HUES64 (cell line): ENCODE results near the gene SYT2.
"Not testable (repeated sequence)": the region's sequence is repeated elsewhere in the genome, so short reads cannot be mapped to it uniquely, and the experiment has no call there.

Experiments
- H3K27ac ChIP-seq: 2 replicates; pipeline ENCODE4 v1.7.0; 2013; ENCODE audit warnings: low read depth, low read length, inconsistent platforms
- H3K27me3 ChIP-seq: 2 replicates; pipeline ENCODE4 v1.6.1; 2013; ENCODE audit warnings: mild to moderate bottlenecking, low read length; ENCODE audit not compliant: insufficient read depth
- H3K36me3 ChIP-seq: 2 replicates; pipeline ENCODE4 v1.6.1; 2013; ENCODE audit warnings: mild to moderate bottlenecking, low read length; ENCODE audit not compliant: insufficient read depth
- H3K4me1 ChIP-seq: 2 replicates; pipeline ENCODE4 v1.6.1; 2013; ENCODE audit warnings: mild to moderate bottlenecking, low read length, moderate library complexity; ENCODE audit not compliant: insufficient read depth
- H3K4me3 ChIP-seq: 2 replicates; pipeline ENCODE4 v1.5.1; 2013; ENCODE audit warnings: mild to moderate bottlenecking, low read length, moderate library complexity
- H3K9ac ChIP-seq: 2 replicates; pipeline ENCODE4 v1.6.1; 2013; ENCODE audit warnings: mild to moderate bottlenecking, low read depth, low read length
- H3K9me3 ChIP-seq: 2 replicates; pipeline ENCODE4 v1.6.1; 2013; ENCODE audit warnings: low read depth, low read length; ENCODE audit not compliant: insufficient read depth
- WGBS: fragments of 150-250, 120-280 bp; methylation state at CpG from one replicate; pipeline ENCODE4 v1.1.7; 2013; ENCODE audit warnings: missing lambda C conversion rate; 5-methylcytosine and 5-hydroxymethylcytosine counted together

The SYT2 gene

GRCh38 chr1:202588503-202589189 lies 121.6 kb downstream of the SYT2 start:
- no peak overlapping the region for H3K9ac ChIP-seq
- peak overlapping the region; percentile 27; the same call in 1 of the 2 replicates for H3K27ac ChIP-seq
- WGBS = 91% methylated on average over 4 of the region's 4 CpGs

DNA sequence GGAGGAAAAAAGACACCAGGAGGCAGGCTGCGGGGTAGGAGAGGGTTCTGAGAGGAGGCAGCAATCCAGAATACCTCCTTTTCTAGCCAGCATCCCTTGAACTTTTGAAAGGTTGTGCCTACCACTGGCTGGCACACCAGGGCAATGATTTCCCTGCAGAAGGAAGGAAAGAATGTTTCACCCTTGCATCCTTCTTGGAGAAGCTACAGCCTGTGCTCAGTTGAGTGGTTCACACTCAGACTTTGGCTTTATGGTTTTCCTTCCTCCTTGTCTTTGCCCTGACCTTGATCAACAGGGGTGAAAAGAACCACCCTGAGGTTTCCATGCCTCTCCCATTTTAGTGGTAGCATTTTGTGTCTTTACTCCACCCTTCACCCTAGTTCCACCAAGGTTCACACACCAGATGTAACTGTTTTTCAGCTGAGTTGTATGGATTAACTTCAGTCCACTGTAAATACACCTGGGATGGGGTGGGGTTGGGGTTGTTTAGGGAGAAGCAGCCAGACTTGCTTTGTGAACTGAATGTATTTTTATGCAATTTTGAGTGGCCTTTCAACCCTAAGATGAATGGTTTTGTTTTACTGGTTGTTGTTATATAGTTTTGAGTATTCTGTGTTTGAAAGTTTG lies 122.3 kb downstream of the SYT2 start:
- Histone ChIP-seq H3K9ac (no peak overlapping the region), H3K27ac (no peak overlapping the region), H3K4me3 (no peak overlapping the region), H3K36me3 (no peaks in the 10 kb centered on the region), H3K9me3 (no peaks in the 10 kb centered on the region), H3K27me3 (no peaks in the 10 kb centered on the region), H3K4me1 (peaks cover 23% of the 10 kb centered on the region; the same call in 1 of the 2 replicates)
- 0% methylated on average over 1 of the region's 1 CpG for WGBS

More at GRCh38 chr1:202588503-202589189, 121.6 kb downstream of the SYT2 start:
- peaks cover 23% of the 10 kb centered on the region; the same call in 1 of the 2 replicates for H3K4me1 ChIP-seq
- H3K9me3 ChIP-seq = no peaks in the 10 kb centered on the region
- no peaks in the 10 kb centered on the region for H3K36me3 ChIP-seq
- no peaks in the 10 kb centered on the region for H3K27me3 ChIP-seq
- no peak overlapping the region for H3K4me3 ChIP-seq

DNA sequence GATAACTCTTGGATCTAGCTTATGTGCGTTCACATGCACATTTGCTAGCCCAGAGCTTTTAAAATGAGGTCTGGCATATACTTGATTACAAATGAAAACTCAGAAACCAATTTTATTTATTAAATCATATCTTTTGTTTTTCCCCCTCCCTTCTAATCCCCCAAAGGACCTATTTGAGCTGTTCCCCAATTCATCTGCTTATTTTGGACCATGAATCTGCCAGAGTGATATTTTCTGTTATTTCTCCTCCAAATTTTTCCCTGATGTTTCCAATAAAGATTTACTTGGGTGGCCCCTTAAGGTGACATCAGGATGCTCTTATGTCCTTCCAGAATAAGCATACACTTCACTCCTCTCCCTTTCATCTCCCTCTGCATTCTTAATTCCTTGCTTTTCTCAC lies 123.4 kb downstream of the SYT2 start:
- Histone ChIP-seq H3K9ac (no peak overlapping the region), H3K27me3 (no peaks in the 10 kb centered on the region), H3K4me1 (peaks cover 23% of the 10 kb centered on the region; the same call in 1 of the 2 replicates), H3K36me3 (no peaks in the 10 kb centered on the region), H3K27ac (no peak overlapping the region), H3K9me3 (no peaks in the 10 kb centered on the region), H3K4me3 (no peak overlapping the region)
- WGBS = 94% methylated on average over 1 of the region's 1 CpG

DNA sequence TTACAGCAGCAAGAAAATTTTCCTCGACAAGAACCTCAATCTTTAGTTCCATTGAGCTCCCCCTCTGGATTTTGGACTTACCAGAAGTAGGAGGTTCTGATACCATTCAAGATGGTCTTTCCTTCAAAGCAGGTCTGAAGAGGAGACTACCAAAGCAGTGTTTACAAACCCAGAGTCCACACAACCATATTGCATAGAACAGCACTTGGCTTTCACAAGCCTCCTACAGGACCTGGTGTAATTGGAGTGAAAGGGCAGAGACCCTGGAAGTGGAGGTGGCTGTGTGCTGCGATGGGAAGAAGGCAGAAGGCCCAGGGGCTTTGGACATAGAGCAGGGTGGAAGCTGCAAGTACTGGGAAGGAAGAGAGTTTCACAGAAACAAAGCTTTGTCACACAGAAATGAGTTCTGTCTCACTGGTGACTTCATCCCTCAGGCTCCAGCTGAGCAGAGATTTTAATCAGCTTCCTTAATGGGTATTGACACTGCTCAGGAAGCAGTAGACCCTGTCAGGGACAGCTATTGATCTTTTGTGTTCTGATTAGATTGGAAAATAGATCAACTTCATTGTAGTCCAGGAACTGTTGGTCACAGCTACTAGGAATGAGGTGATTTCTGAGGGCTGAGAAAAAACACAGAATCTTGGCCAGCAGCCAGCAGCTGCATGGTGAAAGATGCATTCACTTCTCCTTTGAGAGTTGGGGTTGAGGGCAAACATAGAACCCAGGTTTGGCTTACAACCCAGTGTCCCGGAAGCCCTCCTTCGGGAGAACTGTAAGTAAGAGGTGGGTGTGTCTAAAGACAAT lies 124.0 kb downstream of the SYT2 start:
- 87% methylated on average over 4 of the region's 4 CpGs for WGBS
- H3K36me3 ChIP-seq = no peaks in the 10 kb centered on the region
- H3K9me3 ChIP-seq = no peaks in the 10 kb centered on the region
- no peak overlapping the region for H3K9ac ChIP-seq
- peaks cover 23% of the 10 kb centered on the region; the same call in 1 of the 2 replicates for H3K4me1 ChIP-seq
- H3K27me3 ChIP-seq = no peaks in the 10 kb centered on the region
- peak overlapping the region; percentile 42; the same call in 1 of the 2 replicates for H3K27ac ChIP-seq
- H3K4me3 ChIP-seq = no peak overlapping the region

GRCh38 chr1:202585590-202585933 lies 124.7 kb downstream of the SYT2 start:
- Histone ChIP-seq H3K4me1 (peaks cover 23% of the 10 kb centered on the region; the same call in 1 of the 2 replicates), H3K9me3 (no peaks in the 10 kb centered on the region), H3K4me3 (no peak overlapping the region), H3K9ac (no peak overlapping the region), H3K36me3 (peaks cover 3% of the 10 kb centered on the region; the same call in 1 of the 2 replicates), H3K27me3 (no peaks in the 10 kb centered on the region), H3K27ac (no peak overlapping the region)

- H3K4me1 ChIP-seq = peaks cover 26% of the 10 kb centered on the region; the same call in 1 of the 2 replicates
Measured at GRCh38 chr1:202584707-202585589, 125.3 kb downstream of the SYT2 start.

DNA sequence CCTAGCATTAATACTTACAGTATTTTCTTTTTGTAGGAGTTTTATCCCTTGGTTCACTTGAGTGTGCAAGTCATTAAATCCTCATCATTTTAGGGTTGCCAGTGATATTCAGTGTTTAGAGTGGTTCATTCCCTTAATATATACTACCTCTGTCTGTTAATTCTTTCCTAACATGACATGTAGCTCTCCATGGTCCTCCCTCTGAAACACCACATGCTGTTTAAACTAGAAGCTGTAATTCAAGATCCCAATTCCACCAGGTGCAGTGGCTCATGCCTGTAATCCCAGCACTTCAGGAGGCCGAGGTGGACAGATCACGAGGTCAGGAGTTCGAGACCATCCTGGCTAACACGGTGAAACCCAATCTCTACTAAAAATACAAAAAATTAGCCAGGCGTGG lies 127.9 kb downstream of the SYT2 start:
- H3K4me3 ChIP-seq, H3K27ac ChIP-seq, H3K9me3 ChIP-seq, H3K36me3 ChIP-seq, H3K9ac ChIP-seq, H3K27me3 ChIP-seq: not testable (repeated sequence)
- H3K4me1 ChIP-seq = peaks cover 40% of the 10 kb centered on the region
- WGBS = 92% methylated on average over 5 of the region's 5 CpGs

More at GRCh38 chr1:202584707-202585589, 125.3 kb downstream of the SYT2 start:
- 92% methylated on average over 8 of the region's 8 CpGs for WGBS
- Histone ChIP-seq H3K27ac (no peak overlapping the region), H3K9me3 (no peaks in the 10 kb centered on the region), H3K36me3 (peaks cover 3% of the 10 kb centered on the region; the same call in 1 of the 2 replicates), H3K9ac (no peak overlapping the region), H3K27me3 (no peaks in the 10 kb centered on the region), H3K4me3 (no peak overlapping the region)

GRCh38 chr1:202580619-202581018 lies 129.6 kb downstream of the SYT2 start:
- Histone ChIP-seq H3K36me3 (peaks cover 3% of the 10 kb centered on the region; the same call in 1 of the 2 replicates), H3K4me1 (peaks cover 48% of the 10 kb centered on the region), H3K9me3 (no peaks in the 10 kb centered on the region), H3K27ac (no peak overlapping the region), H3K27me3 (no peaks in the 10 kb centered on the region), H3K9ac (no peak overlapping the region), H3K4me3 (no peak overlapping the region)
- WGBS = 95% methylated on average over 1 of the region's 1 CpG

GRCh38 chr1:202579806-202580205 lies 130.4 kb downstream of the SYT2 start:
- 86% methylated on average over 2 of the region's 2 CpGs for WGBS
- Histone ChIP-seq H3K36me3 (peaks cover 3% of the 10 kb centered on the region; the same call in 1 of the 2 replicates), H3K9ac (no peak overlapping the region), H3K27me3 (no peaks in the 10 kb centered on the region), H3K9me3 (no peaks in the 10 kb centered on the region), H3K4me3 (no peak overlapping the region), H3K27ac (no peak overlapping the region), H3K4me1 (peaks cover 48% of the 10 kb centered on the region)

DNA sequence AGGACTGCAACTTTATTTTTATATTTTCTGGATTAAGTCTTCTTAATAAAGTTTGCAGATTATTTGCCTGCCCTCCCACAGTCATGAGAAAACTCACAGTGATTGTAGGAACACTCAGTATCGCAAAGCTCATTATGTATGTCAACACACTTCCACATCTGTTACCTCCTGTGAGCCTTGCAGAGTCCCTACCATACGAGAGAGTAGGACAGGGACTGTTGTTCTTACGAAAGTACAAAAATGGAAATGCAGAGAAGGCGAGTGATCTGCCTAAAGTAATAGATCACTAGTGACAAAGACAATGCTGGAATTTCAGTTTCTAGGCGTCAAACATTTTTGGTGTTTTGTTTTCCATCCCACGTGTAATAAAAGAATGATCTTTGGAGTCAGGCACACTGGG lies 131.7 kb downstream of the SYT2 start:
- peak overlapping the region; percentile 14; the same call in 1 of the 2 replicates for H3K9ac ChIP-seq
- peaks cover 48% of the 10 kb centered on the region for H3K4me1 ChIP-seq
- peak overlapping the region; percentile 66 for H3K27ac ChIP-seq

More for the DNA sequence above, 131.7 kb downstream of the SYT2 start:
- Histone ChIP-seq H3K36me3 (peaks cover 3% of the 10 kb centered on the region; the same call in 1 of the 2 replicates), H3K27me3 (no peaks in the 10 kb centered on the region), H3K9me3 (no peaks in the 10 kb centered on the region), H3K4me3 (no peak overlapping the region)
- WGBS = 70% methylated on average over 6 of the region's 6 CpGs
